HG03064 (cell line): Measurements from ENCODE around the gene SORBS2.
"Not testable (repeated sequence)": the region's sequence is repeated elsewhere in the genome, so short reads cannot be mapped to it uniquely, and the experiment has no call there.

Source experiments
- ATAC-seq: cut with Tn5 transposase; IDR thresholded peaks from one replicate; pipeline ENCODE4 v1.9.1; 2021; ENCODE audit warnings: low read depth; ENCODE audit not compliant: unreplicated experiment

Gene SORBS2

GRCh38 chr4:185811509-185812364, at the start of gene SORBS2:
Gene SORBS2 (minus strand): TSS chr4:185812194. CDS start chr4:185690571, 121,623 bp downstream.
- peak; percentile 87 for ATAC-seq

DNA sequence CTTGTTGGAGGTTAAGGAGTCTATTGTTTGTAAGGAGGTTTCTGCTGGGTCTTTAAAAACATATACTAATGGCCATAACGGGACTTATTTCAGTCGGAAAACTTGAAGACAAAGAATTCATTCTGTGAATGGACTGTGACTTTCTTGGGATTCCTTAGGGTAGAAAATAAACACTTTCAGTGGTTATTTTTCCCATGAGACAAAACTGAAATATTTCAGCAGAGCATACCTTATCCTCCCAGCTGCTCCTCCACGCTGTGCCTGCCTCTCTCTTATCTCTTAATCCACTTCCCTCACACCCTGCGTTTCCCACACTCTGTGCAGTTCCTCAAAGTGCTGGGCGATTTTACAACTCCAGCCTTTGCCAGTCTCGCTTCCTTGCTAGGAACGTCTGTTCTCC, 47.1 kb upstream of the SORBS2 start:
- no peak for ATAC-seq

DNA sequence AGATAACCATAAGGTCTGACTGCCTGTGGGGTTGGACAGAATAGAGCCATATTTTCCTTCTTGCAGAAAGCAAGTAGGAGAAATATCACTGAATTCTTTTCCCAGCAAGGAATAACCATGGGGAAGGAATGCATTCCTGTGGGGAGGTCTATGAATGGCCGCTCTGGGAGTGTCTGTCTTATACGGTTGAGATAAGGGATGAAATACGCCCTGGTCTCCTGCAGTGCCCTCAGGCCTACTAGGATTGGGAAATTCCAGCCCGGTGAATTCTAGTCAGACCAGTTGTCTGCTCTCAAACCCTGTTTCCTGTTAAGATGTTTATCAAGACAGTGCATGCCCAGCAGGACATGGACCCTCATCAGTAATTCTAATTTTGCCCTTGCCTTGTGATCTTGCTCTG, 45.6 kb upstream of the SORBS2 start:
- not testable (repeated sequence) for ATAC-seq

GRCh38 chr4:185853841-185854240, 41.8 kb upstream of the SORBS2 start:
- ATAC-seq: no peak

- no peak for ATAC-seq
These were observed 41.0 kb upstream of the SORBS2 start for GRCh38 chr4:185852961-185853360.

- ATAC-seq: no peak
These were observed 37.9 kb upstream of the SORBS2 start for GRCh38 chr4:185849664-185850550.

- no peak for ATAC-seq
These were observed 35.5 kb upstream of the SORBS2 start for GRCh38 chr4:185847352-185848097.

DNA sequence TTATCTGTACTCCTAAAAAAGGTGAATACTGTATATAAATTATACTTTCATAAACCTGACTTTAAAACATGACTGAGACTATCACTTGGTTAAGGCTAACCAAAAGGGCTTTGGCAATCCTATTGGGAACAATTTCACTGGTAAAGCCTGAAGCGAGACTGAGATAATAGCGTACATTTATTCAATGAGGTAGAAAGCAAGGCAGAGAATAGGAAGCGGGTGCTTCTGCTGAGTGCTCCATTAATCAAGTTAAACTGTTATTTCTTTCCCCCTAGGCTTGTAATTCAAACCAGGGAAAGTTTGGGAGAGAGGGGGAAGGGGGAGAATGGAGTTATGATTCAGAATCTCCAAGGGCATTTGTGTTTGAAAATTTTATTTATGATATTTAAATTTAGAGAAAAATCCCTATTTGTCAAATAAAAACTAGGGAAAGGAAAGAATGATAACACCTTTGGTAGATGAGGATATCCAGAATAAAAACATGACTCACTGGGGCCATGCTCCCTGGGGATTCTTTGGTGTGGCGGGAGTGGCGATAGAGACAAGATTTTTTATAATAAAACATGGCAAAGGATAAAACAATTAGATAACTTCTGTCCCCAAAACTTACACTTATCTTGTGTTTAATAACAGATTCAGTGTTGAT, 34.6 kb upstream of the SORBS2 start:
- no peak for ATAC-seq

DNA sequence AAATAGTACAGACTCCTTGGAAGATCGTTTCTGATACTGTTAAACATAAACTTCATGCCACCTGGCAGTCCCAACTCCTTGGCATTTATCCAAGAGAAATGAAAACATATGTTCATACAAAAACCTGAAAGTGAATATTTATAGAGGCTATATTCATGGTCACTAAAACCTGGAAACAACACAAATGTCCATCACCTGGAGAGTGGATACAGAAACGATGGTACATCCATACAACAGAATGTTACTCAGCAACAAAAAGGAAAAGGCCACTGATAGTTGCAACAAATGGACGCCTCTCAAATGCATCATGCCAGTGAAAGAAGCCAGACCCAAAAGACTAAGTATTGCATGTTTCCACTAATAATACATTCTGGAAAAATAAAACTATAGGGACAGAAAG, 34.0 kb upstream of the SORBS2 start:
- ATAC-seq: no peak

DNA sequence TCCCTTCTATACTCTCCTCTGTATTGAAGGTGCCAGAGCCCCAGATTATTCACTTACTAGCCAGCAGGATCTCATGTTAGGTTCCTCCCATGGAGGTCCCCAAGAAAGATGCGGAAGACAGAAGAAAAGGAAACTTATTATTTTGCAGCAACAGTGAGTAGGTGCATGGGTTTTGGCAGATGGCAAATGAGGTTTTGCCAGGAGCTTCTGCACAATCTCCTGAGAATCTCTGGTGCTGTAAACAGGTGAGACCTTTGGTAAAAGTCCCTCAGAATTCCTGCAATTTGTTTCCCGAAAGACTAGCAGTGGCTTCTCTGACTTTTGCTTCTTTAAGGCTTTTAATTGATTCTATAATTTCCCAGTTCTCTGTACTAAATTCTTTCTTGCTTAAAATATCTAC, 29.5 kb upstream of the SORBS2 start:
- ATAC-seq: no peak

- ATAC-seq: no peak
These were observed 29.0 kb upstream of the SORBS2 start for GRCh38 chr4:185840953-185841352.

DNA sequence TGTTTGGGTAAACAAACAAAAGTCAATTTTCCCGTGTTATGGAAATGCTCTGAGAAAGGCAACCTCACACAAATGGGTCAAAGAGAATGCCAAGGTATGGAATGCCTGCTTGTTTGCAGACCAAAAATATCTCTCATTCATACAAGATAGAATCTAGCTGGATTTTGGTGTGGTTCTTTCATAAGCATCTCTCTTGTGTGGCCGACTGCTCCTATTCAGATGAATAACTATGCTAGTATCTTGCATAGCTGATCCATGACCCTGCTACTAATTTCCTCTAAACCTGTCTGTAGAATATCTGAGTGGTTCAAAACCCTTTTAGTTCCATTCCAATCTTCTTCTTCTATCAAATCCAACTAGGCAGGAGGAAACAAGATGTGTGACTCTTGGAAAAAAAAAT, 28.2 kb upstream of the SORBS2 start:
- no peak for ATAC-seq

- no peak for ATAC-seq
These were observed 27.8 kb upstream of the SORBS2 start for GRCh38 chr4:185839770-185840169.

- no peak for ATAC-seq
These were observed 27.3 kb upstream of the SORBS2 start for GRCh38 chr4:185839194-185839712.

DNA sequence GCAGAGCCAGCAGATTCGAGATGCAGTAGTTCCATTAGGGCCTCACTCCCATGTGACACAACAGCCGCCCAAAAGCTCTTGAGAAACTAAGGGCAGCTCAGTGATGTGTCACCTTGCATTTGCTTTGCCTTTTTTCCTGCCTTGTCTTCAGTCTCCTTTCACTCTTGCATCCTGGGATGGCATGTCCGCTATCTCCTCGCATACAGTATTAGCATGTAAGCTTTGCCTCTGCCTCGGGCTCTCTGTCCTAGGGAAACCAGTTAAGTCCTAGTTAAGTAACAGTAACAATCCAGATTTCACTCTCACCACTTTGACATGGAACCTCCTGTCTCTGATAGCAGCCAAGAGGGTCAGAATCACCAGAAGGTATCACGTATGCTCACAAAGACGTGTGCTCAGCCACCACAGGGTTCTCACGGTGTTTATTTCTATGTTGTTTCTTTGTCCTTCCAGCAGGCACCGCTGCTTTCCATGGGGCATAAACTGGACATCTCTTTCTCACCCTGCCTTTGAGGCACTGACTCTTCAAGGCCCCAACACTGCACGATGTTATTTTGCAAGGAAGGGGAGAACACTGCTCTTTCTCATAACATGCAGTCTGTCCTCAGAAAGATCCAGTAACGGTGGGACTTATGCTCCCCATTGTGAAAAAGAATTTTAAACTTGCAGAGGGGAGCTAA, 26.7 kb upstream of the SORBS2 start:
- ATAC-seq: no peak

DNA sequence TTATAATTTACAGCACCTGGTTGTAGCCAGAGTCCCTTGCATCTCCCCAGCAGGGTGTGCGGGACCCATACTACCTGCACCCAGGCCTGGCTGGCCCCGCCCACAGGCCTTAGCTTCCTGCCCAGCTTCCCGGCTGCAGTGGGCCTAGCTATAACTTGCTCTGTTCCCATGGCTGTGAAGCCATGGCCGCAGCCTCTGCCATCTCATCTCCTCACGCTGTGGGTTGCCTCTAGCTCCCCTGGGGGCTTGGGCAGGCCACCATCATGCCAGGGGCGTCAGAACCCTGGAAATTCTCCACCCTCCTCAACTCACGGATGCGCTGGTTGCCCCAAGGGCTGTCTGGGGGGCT, 26.1 kb upstream of the SORBS2 start:
- ATAC-seq: no peak

GRCh38 chr4:185837415-185838103, 25.6 kb upstream of the SORBS2 start:
- no peak for ATAC-seq

GRCh38 chr4:185836241-185837084, 24.5 kb upstream of the SORBS2 start:
- ATAC-seq: no peak
